Mesothelial cell of epicardium (in vitro differentiated cells): ENCODE measurements around the gene KRTAP21-1. TPM values are rescaled to one million over a fixed set of nuclear protein-coding genes. Genes with fewer than 3 reads are reported as not detected.
"Not testable (repeated sequence)": the region's sequence is repeated elsewhere in the genome, so short reads cannot be mapped to it uniquely, and the experiment has no call there.

Experiments
- DNase-seq, 2 experiments: peaks; one replicate each; pipeline ENCODE4 v3.0.0; 2021; ENCODE audit warnings: low spot score in 2 of 2; ENCODE audit not compliant: unreplicated experiment in 2 of 2
- H3K27ac Mint-ChIP-seq: 2 replicates; pipeline ENCODE4 v1.8.0; 2021; ENCODE audit warnings: mixed read lengths
- H3K27me3 Mint-ChIP-seq: 2 replicates; pipeline ENCODE4 v1.8.0; 2021; ENCODE audit warnings: low read depth, mixed read lengths
- H3K36me3 Mint-ChIP-seq: 2 replicates; pipeline ENCODE4 v1.8.0; 2021; ENCODE audit warnings: mixed read lengths
- H3K4me1 Mint-ChIP-seq: 2 replicates; pipeline ENCODE4 v1.8.0; 2021; ENCODE audit warnings: mixed read lengths
- H3K4me3 Mint-ChIP-seq: 2 replicates; pipeline ENCODE4 v1.8.0; 2021; ENCODE audit warnings: mild to moderate bottlenecking, moderate library complexity, mixed read lengths
- H3K9me3 Mint-ChIP-seq: 2 replicates; pipeline ENCODE4 v1.8.0; 2021; ENCODE audit warnings: mixed read lengths
- total RNA-seq: library from RNA; stranded (reverse); gene quantifications from 3 replicates; pipeline ENCODE4 v1.2.1, GENCODE V29; 2021
- TF ChIP-seq, protein P1 (sequence below): fragments of 200-600 bp; sonication (generic); IDR thresholded peaks from one replicate; pipeline ENCODE4 v1.5.0; 2021; ENCODE audit warnings: antibody characterized with exemption; ENCODE audit not compliant: unreplicated experiment

KRTAP21-1 gene
- total RNA-seq, result not detected in 3 replicates

DNA sequence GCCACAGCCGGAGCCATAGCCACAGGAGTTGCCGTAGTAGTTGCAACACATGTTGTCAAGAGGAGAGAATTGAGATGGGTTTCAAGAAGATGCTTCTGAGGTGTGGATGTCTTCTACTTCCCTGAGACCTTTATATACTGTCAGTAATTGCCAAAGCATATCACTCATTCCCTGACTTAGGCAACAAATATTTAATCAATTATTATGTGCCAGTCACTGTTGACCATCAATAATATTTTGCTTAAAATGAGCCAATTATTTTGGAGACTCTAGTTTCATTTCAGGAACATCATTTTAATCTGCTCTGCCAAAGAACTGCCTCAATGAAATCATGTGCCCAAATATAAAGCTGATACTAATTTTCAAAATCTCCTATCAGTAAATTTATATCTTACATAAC, at the start of gene KRTAP21-1:
Gene KRTAP21-1, minus strand, starts transcription at position 101 of the 400 bp plus-strand sequence. Its CDS starts 50 bp downstream, at position 51.
- H3K27ac Mint-ChIP-seq, H3K4me1 Mint-ChIP-seq, H3K4me3 Mint-ChIP-seq, H3K36me3 Mint-ChIP-seq, H3K27me3 Mint-ChIP-seq, DNase-seq: not testable (repeated sequence)
- H3K9me3 Mint-ChIP-seq, result peaks cover 53% of the 10 kb centered on the region

DNA sequence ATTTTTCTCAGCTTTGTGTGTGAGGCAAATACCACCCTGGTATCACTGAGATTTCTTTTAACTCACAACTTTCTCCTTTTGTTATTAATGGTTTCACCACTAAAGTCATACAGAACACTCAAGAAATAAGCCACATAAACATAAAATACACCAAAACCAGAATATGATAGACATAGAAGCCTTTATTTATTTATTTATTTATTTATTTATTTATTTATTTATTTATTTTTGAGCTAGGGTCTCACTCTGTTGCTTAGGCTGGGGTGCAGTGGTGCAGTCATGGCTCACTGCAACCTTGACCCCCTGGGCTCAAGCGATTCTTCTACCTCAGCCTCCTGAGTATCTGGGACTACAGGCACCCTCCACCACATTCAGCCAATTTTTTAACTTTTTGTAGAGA, 45.4 kb upstream of the KRTAP21-1 start:
- TF ChIP-seq, protein P1, sequence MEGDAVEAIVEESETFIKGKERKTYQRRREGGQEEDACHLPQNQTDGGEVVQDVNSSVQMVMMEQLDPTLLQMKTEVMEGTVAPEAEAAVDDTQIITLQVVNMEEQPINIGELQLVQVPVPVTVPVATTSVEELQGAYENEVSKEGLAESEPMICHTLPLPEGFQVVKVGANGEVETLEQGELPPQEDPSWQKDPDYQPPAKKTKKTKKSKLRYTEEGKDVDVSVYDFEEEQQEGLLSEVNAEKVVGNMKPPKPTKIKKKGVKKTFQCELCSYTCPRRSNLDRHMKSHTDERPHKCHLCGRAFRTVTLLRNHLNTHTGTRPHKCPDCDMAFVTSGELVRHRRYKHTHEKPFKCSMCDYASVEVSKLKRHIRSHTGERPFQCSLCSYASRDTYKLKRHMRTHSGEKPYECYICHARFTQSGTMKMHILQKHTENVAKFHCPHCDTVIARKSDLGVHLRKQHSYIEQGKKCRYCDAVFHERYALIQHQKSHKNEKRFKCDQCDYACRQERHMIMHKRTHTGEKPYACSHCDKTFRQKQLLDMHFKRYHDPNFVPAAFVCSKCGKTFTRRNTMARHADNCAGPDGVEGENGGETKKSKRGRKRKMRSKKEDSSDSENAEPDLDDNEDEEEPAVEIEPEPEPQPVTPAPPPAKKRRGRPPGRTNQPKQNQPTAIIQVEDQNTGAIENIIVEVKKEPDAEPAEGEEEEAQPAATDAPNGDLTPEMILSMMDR, result no peak
- no peak overlapping the region for H3K27ac Mint-ChIP-seq
- H3K27me3 Mint-ChIP-seq, result peaks cover 3% of the 10 kb centered on the region
- no peak overlapping the region for H3K4me3 Mint-ChIP-seq
- peaks cover 25% of the 10 kb centered on the region for H3K9me3 Mint-ChIP-seq
- H3K36me3 Mint-ChIP-seq, result no peaks in the 10 kb centered on the region
- no peak for DNase-seq
- H3K4me1 Mint-ChIP-seq, result no peaks in the 10 kb centered on the region

DNA sequence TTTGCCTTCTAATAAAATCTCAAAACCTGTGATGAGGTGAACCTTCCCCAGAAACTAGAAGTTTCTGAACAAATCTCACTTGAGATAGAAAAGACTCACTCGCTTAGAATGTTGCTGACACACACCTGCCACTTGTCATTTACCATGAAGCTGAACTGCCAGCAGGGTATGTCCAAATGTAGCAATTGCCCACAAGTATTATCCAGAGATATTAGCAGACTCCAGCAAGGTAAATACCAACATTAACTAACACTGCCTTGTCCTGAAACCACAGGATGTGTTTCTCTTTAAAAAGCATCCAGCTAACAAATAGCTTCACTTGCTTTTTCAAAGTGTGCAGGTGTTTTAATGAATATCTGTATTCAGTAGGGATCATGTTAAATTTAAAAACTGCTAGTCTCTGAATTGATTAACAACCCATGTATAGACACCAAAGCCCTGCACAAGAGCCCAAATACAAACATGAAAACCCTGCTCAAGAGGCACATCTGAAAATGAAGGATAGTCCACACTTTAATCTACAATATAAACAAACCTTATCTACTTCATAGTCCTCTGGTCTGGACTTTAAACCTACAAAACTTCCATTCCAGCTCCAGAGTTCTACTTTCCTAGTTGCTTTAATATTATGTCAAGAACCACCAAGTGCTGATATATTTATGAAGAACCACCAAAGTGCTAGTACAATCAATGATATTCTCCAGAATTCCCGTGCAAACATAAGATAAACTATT, 38.5 kb upstream of the KRTAP21-1 start:
- Mint-ChIP-seq H3K4me3 (no peak overlapping the region), H3K27me3 (peaks cover 10% of the 10 kb centered on the region), H3K4me1 (no peaks in the 10 kb centered on the region), H3K27ac (no peak overlapping the region), H3K9me3 (peaks cover 25% of the 10 kb centered on the region), H3K36me3 (no peaks in the 10 kb centered on the region)
- TF ChIP-seq, protein P1, result no peak
- no peak for DNase-seq

DNA sequence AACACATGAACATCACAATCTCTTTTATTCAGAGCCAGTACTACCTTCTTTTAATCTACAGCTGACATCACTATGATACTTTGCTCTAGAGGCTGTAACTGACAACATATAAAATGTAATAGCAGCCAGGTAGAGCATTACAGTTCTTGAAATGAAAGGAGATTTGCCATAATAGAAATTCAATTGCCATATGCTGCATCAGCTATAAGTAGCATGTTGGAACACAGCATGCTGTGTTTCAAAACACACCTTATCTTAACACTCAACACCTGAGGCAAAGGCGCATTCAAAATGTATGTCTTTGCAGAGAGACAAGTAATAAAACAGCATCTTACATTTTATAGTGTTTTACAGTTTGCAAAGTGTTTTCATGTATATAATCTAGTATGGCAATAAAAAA, 24.0 kb upstream of the KRTAP21-1 start:
- no peak for DNase-seq
- no peaks in the 10 kb centered on the region for H3K36me3 Mint-ChIP-seq
- H3K4me3 Mint-ChIP-seq, result no peak overlapping the region
- H3K27ac Mint-ChIP-seq, result no peak overlapping the region
- H3K9me3 Mint-ChIP-seq, result peaks cover 51% of the 10 kb centered on the region
- peaks cover 4% of the 10 kb centered on the region for H3K27me3 Mint-ChIP-seq
- H3K4me1 Mint-ChIP-seq, result no peaks in the 10 kb centered on the region
- TF ChIP-seq, protein P1, result no peak

DNA sequence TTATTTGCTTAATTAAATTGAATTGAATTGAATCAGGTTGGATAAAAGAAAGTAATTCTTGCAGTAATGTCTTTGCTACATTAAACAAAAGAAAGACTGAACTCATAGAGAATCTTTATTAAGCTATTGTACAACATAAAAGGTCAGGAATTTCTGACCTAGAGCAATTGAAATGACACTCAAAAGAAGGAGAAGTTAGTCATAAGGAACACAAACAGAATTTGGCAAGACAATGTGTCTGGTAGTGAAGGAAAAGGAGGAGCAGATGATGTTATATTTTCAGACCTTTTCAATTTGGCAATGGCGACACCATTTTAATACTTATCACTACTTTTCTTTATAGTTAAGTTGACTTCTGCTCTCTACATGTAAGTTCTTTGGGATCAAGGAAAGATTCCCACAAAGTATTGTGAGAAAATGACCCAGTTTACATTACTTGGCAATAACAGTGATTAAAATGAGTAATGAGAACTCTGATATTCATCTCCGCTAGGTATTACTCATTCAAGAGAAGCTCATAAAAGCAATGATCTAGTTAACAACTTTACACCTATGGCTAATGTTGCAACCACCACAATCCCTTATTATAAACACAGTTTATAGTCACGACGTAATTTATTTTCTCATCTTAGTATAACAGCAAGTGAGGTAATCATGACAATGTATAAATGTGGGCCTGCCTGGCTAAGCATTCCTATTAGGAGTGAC, 14.7 kb upstream of the KRTAP21-1 start:
- no peaks in the 10 kb centered on the region for H3K36me3 Mint-ChIP-seq
- no peaks in the 10 kb centered on the region for H3K4me1 Mint-ChIP-seq
- H3K27me3 Mint-ChIP-seq, result no peaks in the 10 kb centered on the region
- TF ChIP-seq, protein P1, result no peak
- no peak overlapping the region for H3K4me3 Mint-ChIP-seq
- peaks cover 42% of the 10 kb centered on the region for H3K9me3 Mint-ChIP-seq
- DNase-seq, result no peak
- H3K27ac Mint-ChIP-seq, result no peak overlapping the region

DNA sequence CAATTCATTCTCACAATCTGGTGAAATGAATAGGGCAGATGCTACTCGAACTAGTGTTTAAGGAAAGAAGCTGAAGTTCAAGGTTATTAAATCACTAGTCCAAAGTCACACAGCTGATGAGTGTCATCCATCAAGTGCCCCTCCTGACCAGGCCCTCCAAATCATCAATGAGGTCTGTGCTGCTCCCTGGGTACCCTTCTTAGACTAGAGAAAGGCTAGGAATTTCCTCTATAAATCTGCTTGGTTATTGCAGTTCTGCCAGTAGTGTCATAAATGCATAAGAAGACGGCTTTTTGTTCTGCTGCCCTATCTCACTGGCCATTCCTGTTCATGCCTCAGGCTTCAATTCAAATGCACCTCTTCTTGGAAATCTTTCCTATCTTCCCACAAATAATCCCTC, 5.5 kb upstream of the KRTAP21-1 start:
- no peak for DNase-seq
- Mint-ChIP-seq H3K27me3 (no peaks in the 10 kb centered on the region), H3K36me3 (no peaks in the 10 kb centered on the region), H3K27ac (no peak overlapping the region), H3K9me3 (peaks cover 63% of the 10 kb centered on the region), H3K4me3 (no peak overlapping the region), H3K4me1 (no peaks in the 10 kb centered on the region)
- TF ChIP-seq, protein P1, result no peak
